SK-N-SH treated with all-trans-retinoic acid at 6 μM for 48 hours (cell line): ENCODE data around the gene LGALS3BP.

Experiments
- ARNTL ChIP-seq: fragments of 450-650 bp; formaldehyde crosslinking; IDR thresholded peaks from 2 replicates; pipeline ENCODE4 v1.5.0; 2020; ENCODE audit warnings: low read depth, mild to moderate bottlenecking, moderate library complexity, borderline replicate concordance
- CREB5 ChIP-seq: fragments of 250-450 bp; sonication (Bioruptor Pico); IDR thresholded peaks from 2 replicates; pipeline ENCODE4 v1.5.1; 2020; ENCODE audit warnings: low read depth, mild to moderate bottlenecking, moderate library complexity
- CSRNP3 ChIP-seq: fragments of 250-450 bp; sonication (Bioruptor Pico); IDR thresholded peaks from 2 replicates; pipeline ENCODE4 v1.5.1; 2021; ENCODE audit warnings: mild to moderate bottlenecking, moderate library complexity
- PATZ1 ChIP-seq: fragments of 250-450 bp; sonication (Bioruptor Pico); IDR thresholded peaks from 2 replicates; pipeline ENCODE4 v1.8.0; 2020; ENCODE audit warnings: mild to moderate bottlenecking, moderate library complexity, borderline replicate concordance
- PPARA ChIP-seq: fragments of 250-450 bp; sonication (Bioruptor Pico); IDR thresholded peaks from 2 replicates; pipeline ENCODE4 v1.5.0; 2020; ENCODE audit warnings: mild to moderate bottlenecking, borderline replicate concordance
- RARB ChIP-seq: fragments of 250-450 bp; sonication (Bioruptor Pico); IDR thresholded peaks from 2 replicates; pipeline ENCODE4 v1.8.0; 2021; ENCODE audit warnings: mild to moderate bottlenecking, moderate library complexity
- SNAI2 ChIP-seq: fragments of 250-450 bp; sonication (Bioruptor Pico); IDR thresholded peaks from 2 replicates; pipeline ENCODE4 v1.5.0; 2020; ENCODE audit warnings: mild to moderate bottlenecking, moderate library complexity
- TCF4 ChIP-seq: fragments of 250-450 bp; sonication (Bioruptor Pico); IDR thresholded peaks from 2 replicates; pipeline ENCODE4 v1.8.0; 2021; ENCODE audit warnings: mild to moderate bottlenecking, moderate library complexity, borderline replicate concordance
- TOX ChIP-seq: fragments of 250-450 bp; sonication (Bioruptor Pico); IDR thresholded peaks from 2 replicates; pipeline ENCODE4 v1.8.0; 2021; ENCODE audit warnings: mild to moderate bottlenecking, moderate library complexity, borderline replicate concordance
- ZFP3 ChIP-seq: fragments of 250-450 bp; sonication (Bioruptor Pico); IDR thresholded peaks from 2 replicates; pipeline ENCODE4 v1.5.0; 2020; ENCODE audit warnings: mild to moderate bottlenecking, moderate library complexity
- ZNF70 ChIP-seq: fragments of 450-650 bp; formaldehyde crosslinking; IDR thresholded peaks from 2 replicates; pipeline ENCODE4 v1.5.0; 2020; ENCODE audit warnings: mild to moderate bottlenecking, moderate library complexity

GRCh38 chr17:78973792-78974520, 5.8 kb downstream of the LGALS3BP start:
- TF ChIP-seq ZFP3 (no peak), PATZ1 (CRISPR knock-in tag) (no peak), CSRNP3 (no peak), TOX (CRISPR knock-in tag) (no peak), TCF4 (no peak), ARNTL (CRISPR knock-in tag) (no peak), CREB5 (CRISPR knock-in tag) (no peak), RARB (CRISPR knock-in tag) (no peak), PPARA (CRISPR knock-in tag) (no peak), SNAI2 (CRISPR knock-in tag) (no peak), ZNF70 (CRISPR knock-in tag) (no peak)
